Gastrocnemius medialis (tissue), 4 donors: Measurements from ENCODE around the gene AGRN.

Experiments
- POLR2A ChIP-seq, 2 donors: fragments of 450-650 bp; IDR thresholded peaks; one replicate each; pipeline ENCODE4 v1.6.1; 2017; ENCODE audit warnings: antibody characterized with exemption in 2 of 2, mild to moderate bottlenecking in 2 of 2, moderate library complexity in 2 of 2
- TF ChIP-seq, protein P1 (sequence below), 5 experiments: fragments of 450-650 bp in 3 of 5; fragments of 200-600 bp in 2 of 5; sonication (generic) in 2 of 5; IDR thresholded peaks in 4 of 5; conservative IDR thresholded peaks in 1 of 5; 1 replicate in 4 of 5; 2 replicates in 1 of 5; pipeline ENCODE4 v1.5.1; 2016 to 2019; ENCODE audit warnings: antibody characterized with exemption in 5 of 5, mild to moderate bottlenecking in 3 of 5, moderate library complexity in 3 of 5

DNA sequence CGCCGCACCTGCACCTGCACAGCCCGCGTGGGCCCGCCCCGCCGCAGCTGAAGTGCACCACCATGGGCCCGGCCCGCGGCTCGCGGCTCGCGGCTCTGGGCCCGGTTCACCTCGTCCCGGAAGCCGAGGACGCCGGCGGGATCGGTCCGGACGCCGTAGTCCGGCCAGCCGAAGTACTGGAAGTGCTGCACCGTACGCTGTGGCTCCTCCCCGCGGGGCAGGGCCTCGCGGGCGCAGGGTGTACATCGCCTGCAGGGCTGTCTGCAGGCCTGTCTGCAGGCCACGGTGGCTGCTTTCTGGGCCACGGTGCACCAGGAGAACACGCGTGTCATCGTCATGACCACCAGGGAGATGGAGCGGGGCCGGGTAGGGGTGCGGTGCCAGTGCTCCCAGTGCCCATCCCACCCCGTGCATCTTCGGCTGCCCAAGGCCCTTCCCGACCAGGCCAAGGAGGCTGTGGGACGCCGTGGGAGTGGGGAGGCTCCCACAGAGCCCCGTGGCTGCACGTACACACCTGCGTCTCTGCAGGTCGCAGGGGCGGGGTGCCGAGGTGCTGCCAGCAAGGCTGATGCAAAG is 47.5 kb downstream of the AGRN start:
- TF ChIP-seq POLR2A (IDR thresholded peaks at IDR 0.05) = no peak
- TF ChIP-seq, protein P1, sequence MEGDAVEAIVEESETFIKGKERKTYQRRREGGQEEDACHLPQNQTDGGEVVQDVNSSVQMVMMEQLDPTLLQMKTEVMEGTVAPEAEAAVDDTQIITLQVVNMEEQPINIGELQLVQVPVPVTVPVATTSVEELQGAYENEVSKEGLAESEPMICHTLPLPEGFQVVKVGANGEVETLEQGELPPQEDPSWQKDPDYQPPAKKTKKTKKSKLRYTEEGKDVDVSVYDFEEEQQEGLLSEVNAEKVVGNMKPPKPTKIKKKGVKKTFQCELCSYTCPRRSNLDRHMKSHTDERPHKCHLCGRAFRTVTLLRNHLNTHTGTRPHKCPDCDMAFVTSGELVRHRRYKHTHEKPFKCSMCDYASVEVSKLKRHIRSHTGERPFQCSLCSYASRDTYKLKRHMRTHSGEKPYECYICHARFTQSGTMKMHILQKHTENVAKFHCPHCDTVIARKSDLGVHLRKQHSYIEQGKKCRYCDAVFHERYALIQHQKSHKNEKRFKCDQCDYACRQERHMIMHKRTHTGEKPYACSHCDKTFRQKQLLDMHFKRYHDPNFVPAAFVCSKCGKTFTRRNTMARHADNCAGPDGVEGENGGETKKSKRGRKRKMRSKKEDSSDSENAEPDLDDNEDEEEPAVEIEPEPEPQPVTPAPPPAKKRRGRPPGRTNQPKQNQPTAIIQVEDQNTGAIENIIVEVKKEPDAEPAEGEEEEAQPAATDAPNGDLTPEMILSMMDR (IDR thresholded peaks at IDR 0.05 in 4 of 5, conservative IDR thresholded peaks at IDR 0.05 in 1 of 5) = no peak
